HFFc6 (cell line): ENCODE data around the gene AGXT. TPM values are rescaled to one million over a fixed set of nuclear protein-coding genes. Genes with fewer than 3 reads are reported as not detected.

Experiments used
- DNase-seq: peaks from one replicate; pipeline ENCODE4 v3.0.0-alpha.2; 2018
- H3K27ac Mint-ChIP-seq: 2 replicates; pipeline ENCODE4 v1.8.0; 2020; ENCODE audit warnings: mild to moderate bottlenecking, mixed read lengths
- H3K27me3 Mint-ChIP-seq: 2 replicates; pipeline ENCODE4 v1.8.0; 2021; ENCODE audit warnings: mild to moderate bottlenecking, moderate library complexity, mixed read lengths; ENCODE audit not compliant: insufficient read depth
- H3K36me3 Mint-ChIP-seq: 2 replicates; pipeline ENCODE4 v1.8.0; 2021; ENCODE audit warnings: low read depth, mixed read lengths
- H3K4me1 Mint-ChIP-seq: 2 replicates; pipeline ENCODE4 v1.8.0; 2020; ENCODE audit warnings: low read depth, mixed read lengths
- H3K4me3 Mint-ChIP-seq: 2 replicates; pipeline ENCODE4 v1.8.0; 2020; ENCODE audit warnings: mild to moderate bottlenecking, moderate library complexity, mixed read lengths
- H3K9me3 Mint-ChIP-seq: 2 replicates; pipeline ENCODE4 v1.8.0; 2020; ENCODE audit warnings: mild to moderate bottlenecking, mixed read lengths
- total RNA-seq, 6 experiments: library from RNA; stranded (reverse); fragmentation: NEBNext Ultra II Directional; extraction: Animal tissue kit (Norgen Biotek cat#: 25700); gene quantifications; 2 replicates in 1 of 6; 3 replicates in 5 of 6; pipeline ENCODE4 v1.2.3, GENCODE V29; 2021
- TF ChIP-seq, protein P1 (sequence below): fragments of 200-600 bp; sonication (generic); IDR thresholded peaks from 2 replicates; pipeline ENCODE4 v1.5.0; 2021; ENCODE audit warnings: antibody characterized with exemption, mild to moderate bottlenecking

Gene AGXT
- total RNA-seq, 6 experiments from 2014 or later: not detected

- Mint-ChIP-seq H3K36me3 (no peaks in the 10 kb centered on the region), H3K27ac (no peak within 1 kb of the TSS), H3K27me3 (peaks cover 5% of the 10 kb centered on the region), H3K4me3 (no peak within 1 kb of the TSS), H3K4me1 (no peaks in the 10 kb centered on the region), H3K9me3 (no peaks in the 10 kb centered on the region)
- no peak for DNase-seq
- TF ChIP-seq, protein P1, sequence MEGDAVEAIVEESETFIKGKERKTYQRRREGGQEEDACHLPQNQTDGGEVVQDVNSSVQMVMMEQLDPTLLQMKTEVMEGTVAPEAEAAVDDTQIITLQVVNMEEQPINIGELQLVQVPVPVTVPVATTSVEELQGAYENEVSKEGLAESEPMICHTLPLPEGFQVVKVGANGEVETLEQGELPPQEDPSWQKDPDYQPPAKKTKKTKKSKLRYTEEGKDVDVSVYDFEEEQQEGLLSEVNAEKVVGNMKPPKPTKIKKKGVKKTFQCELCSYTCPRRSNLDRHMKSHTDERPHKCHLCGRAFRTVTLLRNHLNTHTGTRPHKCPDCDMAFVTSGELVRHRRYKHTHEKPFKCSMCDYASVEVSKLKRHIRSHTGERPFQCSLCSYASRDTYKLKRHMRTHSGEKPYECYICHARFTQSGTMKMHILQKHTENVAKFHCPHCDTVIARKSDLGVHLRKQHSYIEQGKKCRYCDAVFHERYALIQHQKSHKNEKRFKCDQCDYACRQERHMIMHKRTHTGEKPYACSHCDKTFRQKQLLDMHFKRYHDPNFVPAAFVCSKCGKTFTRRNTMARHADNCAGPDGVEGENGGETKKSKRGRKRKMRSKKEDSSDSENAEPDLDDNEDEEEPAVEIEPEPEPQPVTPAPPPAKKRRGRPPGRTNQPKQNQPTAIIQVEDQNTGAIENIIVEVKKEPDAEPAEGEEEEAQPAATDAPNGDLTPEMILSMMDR: no peak
These were observed 27.2 kb downstream of the AGXT start, which contains the start of gene MAB21L4 for GRCh38 chr2:240895656-240896388. MAB21L4 (minus strand) TSS chr2:240896156; CDS start chr2:240895997, 159 bp downstream.

- peaks cover 5% of the 10 kb centered on the region for H3K27me3 Mint-ChIP-seq
- no peaks in the 10 kb centered on the region for H3K36me3 Mint-ChIP-seq
- no peak overlapping the region for H3K27ac Mint-ChIP-seq
- DNase-seq: no peak
- TF ChIP-seq, protein P1: no peak
- no peaks in the 10 kb centered on the region for H3K4me1 Mint-ChIP-seq
- no peaks in the 10 kb centered on the region for H3K9me3 Mint-ChIP-seq
- no peak overlapping the region for H3K4me3 Mint-ChIP-seq
These were observed 27.8 kb downstream of the AGXT start for GRCh38 chr2:240896394-240896793.

DNA sequence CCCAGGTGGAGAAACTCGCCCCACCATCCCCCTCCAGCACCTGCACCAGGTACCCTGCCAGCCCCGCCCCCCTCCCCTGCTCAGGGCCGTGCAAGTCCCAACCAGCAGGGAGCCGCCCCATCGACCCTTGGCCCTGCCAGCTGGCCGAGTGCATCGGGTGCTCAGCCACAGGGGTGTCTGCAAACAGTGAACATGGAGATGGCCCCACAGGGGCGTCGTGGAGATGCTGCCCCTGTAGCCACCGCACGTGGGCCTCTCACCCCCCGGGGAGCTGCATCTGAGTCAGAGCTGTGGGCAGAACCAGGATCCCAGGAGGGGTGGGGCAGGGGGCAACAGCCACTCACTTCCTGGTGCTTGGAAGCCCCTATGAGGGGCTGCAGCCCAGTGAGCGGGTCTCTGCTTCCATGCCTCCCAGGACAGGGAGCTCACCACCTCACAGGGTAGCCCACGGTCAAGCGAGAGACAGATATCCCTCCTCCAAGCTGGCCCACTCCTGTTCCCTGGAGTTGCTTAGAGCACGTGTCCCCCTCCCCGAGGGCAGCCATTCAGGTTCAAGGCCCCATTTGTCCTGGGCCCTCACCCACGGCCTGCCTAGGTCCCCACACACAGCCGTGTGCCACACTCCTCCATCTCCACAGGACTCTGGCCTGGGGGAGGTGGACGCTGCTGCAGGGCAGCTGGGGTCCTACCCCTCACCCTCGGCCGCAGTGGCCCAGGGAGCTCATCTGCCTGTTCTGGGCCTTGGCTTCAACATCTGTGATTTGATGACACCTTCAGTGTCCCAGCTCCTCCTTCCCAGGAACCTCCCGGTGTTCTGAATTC lies 28.5 kb downstream of the AGXT start:
- Mint-ChIP-seq H3K27ac (no peak overlapping the region), H3K27me3 (peaks cover 10% of the 10 kb centered on the region), H3K36me3 (no peaks in the 10 kb centered on the region), H3K4me3 (no peak overlapping the region), H3K9me3 (no peaks in the 10 kb centered on the region), H3K4me1 (no peaks in the 10 kb centered on the region)
- TF ChIP-seq, protein P1: no peak
- no peak for DNase-seq

DNA sequence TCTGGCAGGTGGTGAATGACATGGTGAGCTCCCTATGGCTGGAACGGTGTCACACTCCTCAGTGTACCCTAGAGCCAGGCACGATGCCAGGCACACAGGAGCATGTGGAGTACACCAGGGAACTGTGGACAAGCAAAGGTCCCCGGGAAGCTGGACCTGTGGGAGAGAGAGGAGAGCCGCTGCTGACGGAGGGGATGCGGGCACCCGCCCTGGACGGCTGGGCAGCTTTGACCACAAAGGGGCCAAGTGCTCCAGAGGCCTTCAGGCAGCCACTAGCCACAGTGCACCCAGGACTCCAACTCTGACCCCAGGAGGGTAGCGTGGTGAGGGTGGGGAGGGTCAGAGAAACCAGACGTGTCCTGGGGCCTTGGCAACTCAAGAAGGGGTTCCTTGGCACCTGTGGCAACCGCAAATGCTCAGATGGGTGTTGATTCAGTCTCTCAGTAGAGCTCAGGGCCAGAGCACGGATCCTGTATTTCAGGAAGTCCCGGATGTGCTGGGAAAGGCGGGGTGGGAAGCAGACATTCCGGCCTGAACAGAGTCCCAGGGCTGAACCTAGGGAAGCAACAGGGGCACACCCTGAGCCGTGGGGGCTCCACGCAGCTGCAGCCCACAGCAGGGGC lies 29.6 kb downstream of the AGXT start:
- no peak for DNase-seq
- no peaks in the 10 kb centered on the region for H3K4me1 Mint-ChIP-seq
- H3K27ac Mint-ChIP-seq: no peak overlapping the region
- TF ChIP-seq, protein P1: no peak
- H3K27me3 Mint-ChIP-seq: peaks cover 15% of the 10 kb centered on the region
- H3K9me3 Mint-ChIP-seq: no peaks in the 10 kb centered on the region
- H3K4me3 Mint-ChIP-seq: no peak overlapping the region
- no peaks in the 10 kb centered on the region for H3K36me3 Mint-ChIP-seq

DNA sequence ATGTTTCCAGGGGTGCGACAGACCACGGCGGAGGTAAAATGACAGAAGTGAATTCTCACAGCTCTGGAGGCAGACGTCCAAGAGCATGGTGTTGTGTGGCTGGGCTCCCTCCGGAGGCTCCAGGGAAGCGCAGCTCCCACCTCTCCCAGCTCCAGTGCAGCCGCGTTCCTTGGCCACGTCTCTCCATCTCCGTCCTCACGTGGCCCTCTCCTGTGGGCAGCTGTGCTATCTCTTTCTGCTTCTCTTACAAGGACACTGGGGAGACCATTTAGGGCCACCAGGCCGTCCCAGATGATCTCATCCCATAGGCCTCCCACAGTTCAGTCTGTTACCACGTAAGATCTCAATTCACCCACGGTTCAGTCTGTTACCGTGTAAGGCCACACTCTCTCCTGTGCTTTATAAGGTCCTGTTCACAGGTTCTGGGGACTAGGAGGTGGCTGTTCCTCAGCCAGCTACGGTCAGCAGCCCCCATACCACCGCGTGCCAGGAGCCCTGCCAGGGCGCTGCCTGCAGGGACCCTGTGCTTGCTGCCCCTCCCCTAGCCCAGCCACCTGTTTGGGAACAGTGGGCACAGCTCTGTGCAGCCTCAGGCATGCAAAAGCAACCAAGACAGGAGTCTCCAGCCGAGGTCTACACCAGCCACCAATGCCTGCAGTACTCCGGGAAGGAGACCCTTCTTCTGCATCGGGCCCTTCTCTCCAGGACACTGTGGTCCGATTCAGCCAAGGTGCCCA lies 30.3 kb downstream of the AGXT start:
- no peak for DNase-seq

More for the DNA sequence above, 30.3 kb downstream of the AGXT start:
- no peak overlapping the region for H3K27ac Mint-ChIP-seq
- H3K36me3 Mint-ChIP-seq: no peaks in the 10 kb centered on the region
- H3K4me3 Mint-ChIP-seq: no peak overlapping the region
- peaks cover 19% of the 10 kb centered on the region for H3K27me3 Mint-ChIP-seq
- no peaks in the 10 kb centered on the region for H3K9me3 Mint-ChIP-seq
- TF ChIP-seq, protein P1: no peak
- H3K4me1 Mint-ChIP-seq: no peaks in the 10 kb centered on the region
